HepG2 (cell line): Measurements from ENCODE around the gene GK. TPM values are rescaled to one million over a fixed set of nuclear protein-coding genes. Genes with fewer than 3 reads are reported as not detected.

Source experiments
- ATAC-seq: fragments of 200-7000 bp; cut with Tn5 transposase; 3 replicates; pipeline ENCODE4 v1.9.1; 2020; ENCODE audit warnings: mild to moderate bottlenecking, moderate library complexity
- BruUV-seq: library from RNA; stranded (reverse); fragments of 400-500 nt; replicated peaks from 2 replicates; lab custom pipeline; 2021; lab: Mats Ljungman, UMichigan
- CTCF ChIA-PET: fragments of 300-600 bp; formaldehyde crosslinking; extraction: SDS; loops from one replicate; lab custom pipeline; 2021; ENCODE audit warnings: low total read pairs, inconsistent platforms, low intra/inter-chr PET ratio; lab: Yijun Ruan, JAX
- POLR2A ChIA-PET: fragments of 350-600 bp; sonication (Branson Sonifier 250); formaldehyde crosslinking; loops from one replicate; lab custom pipeline; 2020; ENCODE audit warnings: antibody characterized with exemption, inconsistent platforms; lab: Yijun Ruan, JAX
- DNase-seq: peaks from one replicate; pipeline ENCODE4 v3.0.0-alpha.2; 2015; ENCODE audit warnings: low spot score
- FAIRE-seq: peaks from 3 replicates; lab custom pipeline; 2011; peaks lifted over from hg19 to GRCh38; lab: Jason Lieb, UNC
- H2AFZ ChIP-seq: one replicate; pipeline ENCODE4 v1.6.1; 2011; ENCODE audit warnings: low read length, inconsistent platforms
- H3K27ac ChIP-seq: fragments of 300-600 bp; 3 replicates; pipeline ENCODE4 v1.8.0; 2011; ENCODE audit warnings: mixed run types, mild to moderate bottlenecking, mixed read lengths, low read length, inconsistent platforms; ENCODE audit not compliant: insufficient read depth; ENCODE audit errors: extremely low read length
- H3K27me3 ChIP-seq, 2 experiments: fragments of 200-600 bp in 1 of 2; 2 replicates in 1 of 2; 3 replicates in 1 of 2; pipeline versions ENCODE4 v1.6.0 to v1.8.0; 2011; ENCODE audit warnings: low read length in 2 of 2, mild to moderate bottlenecking in 2 of 2, moderate library complexity in 2 of 2, inconsistent platforms in 1 of 2; ENCODE audit not compliant: insufficient read depth in 2 of 2, control insufficient read depth in 1 of 2
- H3K36me3 ChIP-seq, 2 experiments: fragments of 200-600 bp in 1 of 2; replicated peaks in 1 of 2; 2 replicates in 1 of 2; 3 replicates in 1 of 2; pipeline versions ENCODE4 v1.5.1 to v1.8.0; 2011; ENCODE audit warnings: low read length in 2 of 2, inconsistent platforms in 1 of 2; ENCODE audit not compliant: insufficient read depth in 2 of 2, control insufficient read depth in 1 of 2
- H3K4me1 ChIP-seq: 2 replicates; pipeline ENCODE4 v1.5.1; 2012; ENCODE audit warnings: low read length, inconsistent platforms; ENCODE audit not compliant: insufficient read depth
- H3K4me2 ChIP-seq: 2 replicates; pipeline ENCODE4 v1.6.0; 2011; ENCODE audit warnings: low read depth, low read length, inconsistent platforms
- H3K4me3 ChIP-seq, 3 experiments: fragments of 200-600 bp in 1 of 3; sonication (generic), shearing (Covaris generic) in 1 of 3; replicated peaks in 1 of 3; 2 replicates each; pipeline ENCODE4 v1.5.1; 2011 to 2016; ENCODE audit warnings: low read length in 3 of 3, inconsistent platforms in 2 of 3, low read depth in 2 of 3, mild to moderate bottlenecking in 2 of 3, control low read depth in 1 of 3, mixed read lengths in 1 of 3; ENCODE audit not compliant: insufficient read depth in 1 of 3
- H3K79me2 ChIP-seq: one replicate; pipeline ENCODE4 v1.6.1; 2011; ENCODE audit warnings: low read length, inconsistent platforms; ENCODE audit not compliant: insufficient read depth
- H3K9ac ChIP-seq: 2 replicates; pipeline ENCODE4 v1.6.0; 2011; ENCODE audit warnings: mild to moderate bottlenecking, low read depth, low read length, inconsistent platforms; ENCODE audit not compliant: insufficient read depth
- H3K9me3 ChIP-seq: 2 replicates; pipeline ENCODE4 v1.5.1; 2012; ENCODE audit warnings: mild to moderate bottlenecking, low read length
- H4K20me1 ChIP-seq: 2 replicates; pipeline ENCODE4 v1.6.0; 2011; ENCODE audit warnings: inconsistent platforms, mild to moderate bottlenecking, low read length, moderate library complexity; ENCODE audit not compliant: insufficient read depth
- ERF ChIP-seq: IDR thresholded peaks from 2 replicates; pipeline ENCODE4 v1.6.1; 2018; ENCODE audit warnings: missing biosample characterization, missing genetic modification reagents
- FIP1L1 ChIP-seq: fragments of 200-400 bp; formaldehyde crosslinking; IDR thresholded peaks from 2 replicates; pipeline ENCODE4 v1.6.1; 2018; ENCODE audit warnings: low read depth, mild to moderate bottlenecking, low read length, moderate library complexity, borderline replicate concordance; ENCODE audit not compliant: insufficient read depth
- HDAC1 ChIP-seq: sonication (generic); formaldehyde crosslinking; IDR thresholded peaks from 2 replicates; pipeline ENCODE4 v1.5.1; 2020; ENCODE audit warnings: mild to moderate bottlenecking, missing genetic modification reagents
- MEIS2 ChIP-seq: sonication (generic); formaldehyde crosslinking; IDR thresholded peaks from 2 replicates; pipeline ENCODE4 v1.9.0; 2021; ENCODE audit warnings: mild to moderate bottlenecking, missing genetic modification reagents
- PAF1 ChIP-seq: IDR thresholded peaks from 2 replicates; pipeline ENCODE4 v1.6.1; 2016; ENCODE audit warnings: missing genetic modification reagents, missing compliant biosample characterization
- POLR2A ChIP-seq, 2 experiments: IDR thresholded peaks; 2 replicates each; pipeline ENCODE4 v1.6.1; 2011; ENCODE audit warnings: low read depth in 2 of 2, low read length in 2 of 2, mild to moderate bottlenecking in 1 of 2, moderate library complexity in 1 of 2; ENCODE audit not compliant: insufficient read depth in 1 of 2
- POLR2AphosphoS5 ChIP-seq: IDR thresholded peaks from 2 replicates; pipeline ENCODE4 v1.6.1; 2012; ENCODE audit warnings: low read depth, low read length
- POLR2G ChIP-seq: fragments of 200-400 bp; formaldehyde crosslinking; IDR thresholded peaks from 2 replicates; pipeline ENCODE4 v1.6.1; 2018; ENCODE audit warnings: mild to moderate bottlenecking, low read depth, low read length, moderate library complexity
- RBFOX2 ChIP-seq: fragments of 200-400 bp; formaldehyde crosslinking; IDR thresholded peaks from 2 replicates; pipeline ENCODE4 v1.6.1; 2017; ENCODE audit warnings: low read depth, mild to moderate bottlenecking, low read length
- SNAPC2 ChIP-seq: sonication (generic); formaldehyde crosslinking; IDR thresholded peaks from 2 replicates; pipeline ENCODE4 v1.8.1; 2022; ENCODE audit warnings: mild to moderate bottlenecking, missing genetic modification reagents
- SRSF4 ChIP-seq: fragments of 200-400 bp; formaldehyde crosslinking; IDR thresholded peaks from one replicate; pipeline ENCODE4 v1.6.1; 2018; ENCODE audit warnings: mild to moderate bottlenecking, low read depth, low read length, moderate library complexity; ENCODE audit not compliant: poor library complexity, severe bottlenecking
- SSRP1 ChIP-seq: IDR thresholded peaks from 2 replicates; pipeline ENCODE4 v1.6.1; 2016; ENCODE audit warnings: control low read depth
- ZMYM4 ChIP-seq: sonication (generic); formaldehyde crosslinking; IDR thresholded peaks from 2 replicates; pipeline ENCODE4 v1.8.1; 2023; ENCODE audit warnings: mild to moderate bottlenecking, missing genetic modification reagents
- ZNF598 ChIP-seq: sonication (generic); formaldehyde crosslinking; IDR thresholded peaks from 2 replicates; pipeline ENCODE4 v1.5.1; 2020; ENCODE audit warnings: mild to moderate bottlenecking, missing genetic modification reagents, borderline replicate concordance
- WGBS: methylation state at CpG from one replicate; pipeline ENCODE4 v1.1.6; 2017; ENCODE audit warnings: low lambda C conversion rate; 5-methylcytosine and 5-hydroxymethylcytosine counted together
- in situ Hi-C: cut with HindIII; loops from 2 replicates; pipeline ENCODE4 v1.10.0; 2017; ENCODE audit warnings: low pct_unique_long_range_greater_than_20kb; ENCODE audit not compliant: extremely low pct_ligation_motif_present
- intact Hi-C: fragments of 100-400 bp; cut with micrococcal nuclease; formaldehyde crosslinking; loops from one replicate; pipeline ENCODE4 v1.10.0; 2022; ENCODE audit not compliant: unreplicated experiment
- polyA plus RNA-seq, 8 experiments: library from polyadenylated mRNA; depleted of rRNA in 3 of 8; stranded (reverse) in 7 of 8; unstranded in 1 of 8; fragments of >200 nt; fragmentation: Illumina TruSeq in 4 of 8; extraction: Trizol in 4 of 8; gene quantifications; 2 replicates each; pipeline versions ENCODE4 v1.2.1 to v1.2.3, GENCODE V29; 2011 to 2016; ENCODE audit warnings: low read depth in 4 of 8, missing spikeins in 1 of 8, mixed read lengths in 1 of 8; ENCODE audit not compliant: insufficient read depth in 1 of 8
- total RNA-seq, 5 experiments: library from RNA; depleted of rRNA; stranded (reverse); fragments of >200 nt; fragmentation: Illumina TruSeq; extraction: Trizol; gene quantifications; 2 replicates each; pipeline ENCODE4 v1.2.3, GENCODE V29; 2016; ENCODE audit warnings: low read depth in 1 of 5

Gene GK
- total and polyA plus RNA-seq, 2 of the 13 experiments (the other 11 are each of a cell fraction or from before 2014, with no cell fraction given): 64.2 to 265 TPM

- Histone ChIP-seq H3K9ac (peak overlapping the region; percentile 98), H3K36me3 (0 out of 5 replicates have a peak, but pooled peaks cover 0 to 2% of the 10 kb centered on the region in 2 experiments), H3K79me2 (peaks cover 49% of the 10 kb centered on the region), H3K4me1 (peaks cover 63% of the 10 kb centered on the region), H3K4me2 (peak overlapping the region; percentile 83), H3K27me3 (no peaks in the 10 kb centered on the region; a peak in 1 of 5 replicates), H2AFZ (no peak overlapping the region), H4K20me1 (no peaks in the 10 kb centered on the region), H3K9me3 (no peaks in the 10 kb centered on the region), H3K4me3 (peak overlapping the region; percentile 84 to 95 (median 92)), H3K27ac (peak overlapping the region; percentile 88)
- peak; percentile 55 for FAIRE-seq
- CTCF ChIA-PET: no interaction called here
- ATAC-seq: no peak
- 0% methylated on average over 2 of the region's 2 CpGs for WGBS
- no TSS peak for BruUV-seq
- intact Hi-C loops (no loop called here), in situ Hi-C loops (no loop called here)
- POLR2A ChIA-PET: interaction anchor here (2.9 to 4.8 kb wide), 2 partner anchors 12 to 25 kb away, joined by 12 to 37 read pairs; no protein-coding TSS in a partner anchor
- no peak for TF ChIP-seq ZNF598 (CRISPR knock-in tag)
- TF ChIP-seq ERF (CRISPR knock-in tag): no peak
- TF ChIP-seq SRSF4: peak; percentile 50
- no peak for TF ChIP-seq FIP1L1
- no peak for TF ChIP-seq ZMYM4
- TF ChIP-seq POLR2G: peak; percentile 76
- TF ChIP-seq PAF1: peak; percentile 20; the same call in 1 of the 2 replicates
- 0 out of 2 replicates have a peak, but pooled peaks have one; percentile 20 for TF ChIP-seq POLR2AphosphoS5
- peak; percentile 64; the same call in 1 of the 2 replicates for TF ChIP-seq RBFOX2
- TF ChIP-seq SNAPC2 (CRISPR knock-in tag): no peak
- TF ChIP-seq HDAC1 (CRISPR knock-in tag): no peak
- TF ChIP-seq MEIS2 (CRISPR knock-in tag): no peak
- TF ChIP-seq POLR2A (IDR thresholded peaks at IDR 0.05; ENCODE audit: insufficient read depth in 1 of 2, low read depth in 2 of 2, low read length in 2 of 2): 0 out of 4 replicates have a peak, but pooled peaks of 1 of the 2 experiments have one; percentile 35
- peak; percentile 68 for TF ChIP-seq SSRP1 (CRISPR knock-in tag)
- no peak for DNase-seq
Observed at GRCh38 chrX:30654989-30655607, 1.9 kb downstream of the GK start.
